Right lobe of liver (tissue), 4 donors: ENCODE results near the gene ULK4.

ENCODE experiments used
- CTCF ChIP-seq, 4 donors: fragments of 200-600 bp in 3 of 4; fragments of 450-650 bp in 1 of 4; IDR thresholded peaks; one replicate each; pipeline versions ENCODE4 v1.5.1 to v1.8.0; 2016 to 2022; ENCODE audit warnings: antibody characterized with exemption in 4 of 4, mild to moderate bottlenecking in 2 of 4
- POLR2A ChIP-seq: fragments of 450-650 bp; IDR thresholded peaks from one replicate; pipeline ENCODE4 v1.6.1; 2017; ENCODE audit warnings: antibody characterized with exemption, mild to moderate bottlenecking
- donor health status: DM: no; HTN: no; CAD: no.
- donor health status: DM: no; HTN: no; CAD: no.
- donor health status: DM: no; HTN: yes; CAD: no.

- TF ChIP-seq CTCF (IDR thresholded peaks at IDR 0.05) = no peak
- TF ChIP-seq POLR2A = no peak
Measured at GRCh38 chr3:41682382-41682781, 279.5 kb downstream of the ULK4 start.
